ENCODE results near the gene MAPK1IP1L. TPM values are rescaled to one million over a fixed set of nuclear protein-coding genes. Genes with fewer than 3 reads are reported as not detected.
"Not testable (repeated sequence)": the region's sequence is repeated elsewhere in the genome, so short reads cannot be mapped to it uniquely, and the experiment has no call there.

Gene MAPK1IP1L
- total RNA-seq (2014; rRNA removed; shearing (Covaris generic); ENCODE audit: low replicate concordance) = 18.9 and 46.6 TPM in 2 replicates

DNA sequence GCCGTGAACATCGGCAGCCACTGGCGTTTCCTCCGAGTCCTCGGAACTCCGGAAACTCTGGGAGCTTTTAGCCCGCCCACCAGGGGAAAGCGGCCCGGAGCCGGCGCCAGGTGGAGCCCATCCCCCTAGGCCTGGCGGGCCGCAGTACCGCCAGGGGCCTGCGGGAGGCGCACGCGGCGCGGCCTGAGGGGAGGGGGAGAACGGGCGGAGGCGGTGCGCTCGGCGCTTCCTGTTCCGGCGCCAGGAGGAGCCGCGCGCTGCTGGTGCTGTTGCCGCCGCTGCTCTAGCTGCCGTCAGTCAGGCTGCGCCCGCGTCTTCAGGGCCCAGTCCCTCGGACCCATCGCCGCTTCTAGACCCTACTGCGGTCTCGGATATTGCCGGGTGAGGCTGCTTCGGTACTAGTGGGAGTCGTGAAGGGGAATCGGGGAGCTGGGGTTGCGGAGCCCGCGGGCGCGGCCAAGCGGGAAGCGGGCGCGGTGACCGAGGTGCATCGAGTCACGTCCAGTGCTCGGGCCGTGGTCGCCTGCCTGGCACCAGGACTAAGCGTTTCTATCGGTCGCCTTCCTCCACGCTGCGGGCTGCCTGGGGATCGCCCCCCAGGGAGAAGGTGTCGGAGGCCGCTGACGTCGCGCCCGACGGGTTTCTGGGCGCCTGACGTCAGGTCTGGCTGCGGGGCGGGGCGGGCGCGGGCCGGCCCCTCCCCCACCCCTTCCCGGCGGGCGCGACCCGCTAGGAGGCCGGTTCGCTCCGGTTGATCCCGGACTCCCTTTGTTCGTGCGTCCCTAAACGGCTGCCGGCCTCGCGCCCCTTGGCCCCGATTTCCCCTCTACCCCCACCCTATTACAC is at the start of gene MAPK1IP1L:
Gene MAPK1IP1L, plus strand, starts transcription at position 225 of the 846 bp plus-strand sequence. CDS start 10,037 bp downstream, outside the sequence.
- DNase-seq (ENCODE audit: low read depth) = peak; percentile 96
- in situ Hi-C loops (cut with HindIII; ENCODE audit: low pct_unique_long_range_greater_than_20kb, low sequenced_read_pairs) = no loop called here

DNA sequence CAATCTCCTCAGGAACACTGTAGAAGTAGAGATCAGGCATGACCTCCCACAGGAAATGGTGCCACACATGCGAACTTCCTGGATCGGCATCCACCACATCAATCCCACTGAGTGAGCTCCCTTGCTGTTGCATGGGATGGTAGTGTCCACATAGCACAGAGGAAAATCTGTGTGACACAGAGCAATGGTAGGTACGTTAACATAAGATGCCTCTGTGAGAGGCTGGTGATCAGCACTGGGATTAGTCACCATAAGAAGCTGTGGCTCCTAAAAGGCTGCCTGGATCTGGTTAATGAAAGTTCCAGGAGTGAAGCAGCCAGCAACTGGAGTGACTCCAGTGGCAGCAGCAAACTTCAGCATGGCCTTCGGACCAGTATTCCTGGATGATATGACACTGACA is 46.4 kb upstream of the MAPK1IP1L start:
- DNase-seq (ENCODE audit: low read depth) = no peak
- in situ Hi-C loops (cut with HindIII; ENCODE audit: low pct_unique_long_range_greater_than_20kb, low sequenced_read_pairs) = no loop called here

DNA sequence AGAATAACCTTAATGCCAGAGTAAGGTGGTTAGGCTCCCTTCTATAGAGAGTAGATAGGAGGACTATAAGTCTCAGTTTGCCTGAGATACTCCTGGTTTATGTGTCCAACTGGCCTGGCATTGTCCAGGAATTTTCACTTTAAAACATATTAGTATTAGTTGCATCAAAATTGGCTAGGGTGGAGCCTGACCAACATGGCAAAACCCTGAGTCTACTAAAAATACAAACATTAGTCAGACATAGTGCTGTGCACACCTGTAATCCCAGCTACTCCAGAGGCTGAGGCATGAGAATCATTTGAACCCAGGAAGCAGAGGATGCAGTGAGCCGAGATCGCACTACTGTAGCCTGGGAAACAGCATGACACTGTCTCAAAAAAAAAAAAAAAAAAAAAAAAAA is 36.4 kb upstream of the MAPK1IP1L start:
- in situ Hi-C loops (cut with HindIII; ENCODE audit: low pct_unique_long_range_greater_than_20kb, low sequenced_read_pairs) = no loop called here
- no peak for DNase-seq (ENCODE audit: low read depth)

DNA sequence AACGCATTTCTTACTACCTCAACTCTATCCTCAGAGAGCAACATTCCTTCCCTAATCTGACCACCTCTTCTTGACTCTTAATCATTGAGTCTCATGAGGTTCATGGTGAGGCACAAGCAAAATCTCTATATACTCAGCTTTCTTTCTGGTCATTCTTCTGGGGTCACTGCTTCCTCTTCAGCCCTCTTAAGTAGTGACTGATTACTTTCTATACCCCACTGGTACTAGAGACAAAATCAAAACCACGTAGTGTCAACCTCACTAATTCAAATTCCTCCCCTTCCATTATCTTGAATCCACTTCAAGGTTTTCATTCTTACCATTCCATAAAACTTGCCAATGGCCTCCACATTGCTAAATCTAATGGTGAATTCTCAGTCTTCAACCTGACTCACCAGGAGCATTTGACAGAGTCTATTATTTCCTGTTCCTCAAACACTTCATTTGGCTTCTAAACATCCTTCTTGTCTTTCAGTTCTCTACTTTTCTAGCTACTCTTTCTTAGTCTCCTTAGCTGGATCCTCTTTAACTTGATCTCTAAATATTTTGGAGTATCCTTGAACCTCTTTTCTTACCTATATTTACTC is 31.4 kb upstream of the MAPK1IP1L start:
- DNase-seq (ENCODE audit: low read depth) = no peak
- in situ Hi-C loops (cut with HindIII; ENCODE audit: low pct_unique_long_range_greater_than_20kb, low sequenced_read_pairs) = no loop called here

DNA sequence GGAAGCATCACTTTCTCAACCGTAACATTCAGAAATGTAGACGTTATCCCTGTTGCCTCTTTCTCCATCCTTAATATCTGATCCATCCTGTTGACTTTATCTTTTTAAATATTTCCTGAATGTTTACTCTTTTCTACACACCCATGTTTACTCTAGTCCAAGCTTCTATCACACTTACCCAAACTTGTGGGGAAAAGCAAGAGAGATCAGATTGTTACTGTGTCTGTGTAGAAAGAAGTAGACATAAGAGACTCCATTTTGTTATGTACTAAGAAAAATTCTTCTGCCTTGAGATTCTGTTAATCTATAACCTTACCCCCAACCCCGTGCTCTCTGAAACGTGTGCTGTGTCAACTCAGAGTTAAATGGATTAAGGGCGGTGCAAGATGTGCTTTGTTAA is 27.1 kb upstream of the MAPK1IP1L start:
- in situ Hi-C loops (cut with HindIII; ENCODE audit: low pct_unique_long_range_greater_than_20kb, low sequenced_read_pairs); DNase-seq (ENCODE audit: low read depth): not testable (repeated sequence)

DNA sequence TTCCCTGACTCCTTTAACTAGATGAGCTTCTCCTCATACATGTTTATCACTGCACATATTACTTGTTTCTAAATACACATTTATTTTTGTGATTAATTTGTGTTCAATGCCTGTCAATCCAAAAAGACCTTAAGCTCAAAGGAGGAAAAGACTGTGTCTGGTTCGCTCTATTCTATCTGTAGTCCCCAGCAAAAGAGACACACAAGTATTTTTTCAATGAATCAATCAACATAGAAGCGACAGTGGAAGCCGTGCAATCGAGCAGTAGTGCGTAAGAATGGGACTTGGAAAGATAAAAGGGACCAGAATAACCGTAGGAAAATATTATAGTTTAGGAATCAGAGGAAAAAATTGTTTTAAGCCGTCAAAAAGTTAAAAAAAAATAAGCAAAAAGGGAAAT is 25.5 kb upstream of the MAPK1IP1L start:
- in situ Hi-C loops (cut with HindIII; ENCODE audit: low pct_unique_long_range_greater_than_20kb, low sequenced_read_pairs) = no loop called here
- DNase-seq (ENCODE audit: low read depth) = no peak

DNA sequence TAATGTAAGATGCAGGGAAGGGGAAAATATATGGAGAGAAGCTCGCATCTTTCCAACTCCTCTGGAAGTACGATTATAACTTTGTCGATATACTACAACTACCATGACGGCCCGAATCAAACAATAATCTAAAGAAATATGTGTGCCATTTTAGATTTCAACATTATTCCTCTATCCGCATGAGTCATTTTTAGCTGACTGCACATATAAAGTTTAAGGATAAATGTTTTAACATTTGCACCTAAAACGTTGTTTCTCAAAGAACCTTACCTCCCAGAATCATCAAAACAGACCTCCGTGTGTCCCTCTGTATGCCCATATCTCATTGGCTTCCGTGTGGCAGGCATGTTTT is 25.0 kb upstream of the MAPK1IP1L start:
- in situ Hi-C loops (cut with HindIII; ENCODE audit: low pct_unique_long_range_greater_than_20kb, low sequenced_read_pairs) = no loop called here
- DNase-seq (ENCODE audit: low read depth) = no peak

DNA sequence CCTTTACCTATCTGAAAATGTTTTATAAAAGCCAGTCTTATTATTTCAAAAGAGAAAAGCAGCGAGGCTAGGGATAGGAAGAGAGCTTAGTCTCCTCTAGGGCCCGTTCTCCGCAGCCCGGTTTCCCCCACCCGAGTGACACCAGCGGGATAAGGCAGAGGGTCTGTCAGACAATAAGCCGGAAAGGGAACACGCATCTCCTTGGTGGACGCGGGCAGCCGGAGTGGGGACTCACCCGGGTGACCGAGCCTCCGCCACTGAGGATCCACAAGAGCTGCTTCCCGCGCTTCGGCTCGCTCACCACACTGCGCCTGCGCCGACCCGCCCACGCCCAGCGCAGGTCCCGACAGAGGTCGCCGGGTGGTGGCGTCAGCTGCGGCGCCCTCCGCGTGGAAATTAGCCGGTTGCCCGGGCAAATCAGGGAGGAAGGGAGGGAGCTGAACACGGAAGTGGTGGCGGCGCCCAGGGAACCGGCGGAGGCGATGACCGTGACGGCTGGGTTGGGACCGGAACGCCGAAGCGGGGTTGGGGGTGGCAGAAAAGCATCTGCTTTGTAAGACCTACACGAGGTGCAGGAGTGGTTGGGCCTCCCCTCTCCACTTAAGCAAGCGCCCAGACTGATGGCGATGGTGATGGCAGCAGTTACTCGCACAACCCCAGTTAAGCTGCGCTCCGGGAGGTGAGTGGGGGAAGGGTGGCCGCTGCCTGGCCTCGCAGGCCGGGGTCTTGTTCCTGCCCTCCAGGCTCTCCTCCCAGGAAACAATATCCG is 24.5 kb upstream of the MAPK1IP1L start, which contains the start of the genes SOCS4 and WDHD1:
Gene SOCS4, plus strand, starts transcription at position 444 of the 769 bp plus-strand sequence. CDS start 15,806 bp downstream, outside the sequence.
Gene WDHD1, minus strand, starts transcription at position 307 of the 769 bp plus-strand sequence. CDS start 312 bp downstream, outside the sequence.
- peak; percentile 93 for DNase-seq (ENCODE audit: low read depth)
- in situ Hi-C loops (cut with HindIII; ENCODE audit: low pct_unique_long_range_greater_than_20kb, low sequenced_read_pairs) = no loop called here

DNA sequence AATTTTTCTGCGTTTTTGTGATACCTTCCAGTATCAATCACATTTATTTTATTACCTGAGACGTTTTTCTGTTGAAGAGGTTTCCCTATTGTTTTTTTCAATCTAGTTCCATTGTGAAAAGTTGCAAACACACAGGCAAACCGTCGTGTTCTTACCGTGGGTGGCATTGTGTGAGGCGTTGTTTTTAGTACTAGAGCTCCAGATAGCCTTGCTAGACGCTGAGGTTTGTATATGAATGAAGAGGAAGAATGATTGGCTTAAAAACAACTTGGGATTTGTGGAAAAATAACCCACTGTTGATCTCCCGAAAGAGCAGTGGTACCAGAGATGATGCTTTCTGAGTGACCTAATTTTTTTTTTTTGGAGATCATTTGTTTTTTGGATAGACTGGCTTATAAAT is 23.4 kb upstream of the MAPK1IP1L start:
- no peak for DNase-seq (ENCODE audit: low read depth)

DNA sequence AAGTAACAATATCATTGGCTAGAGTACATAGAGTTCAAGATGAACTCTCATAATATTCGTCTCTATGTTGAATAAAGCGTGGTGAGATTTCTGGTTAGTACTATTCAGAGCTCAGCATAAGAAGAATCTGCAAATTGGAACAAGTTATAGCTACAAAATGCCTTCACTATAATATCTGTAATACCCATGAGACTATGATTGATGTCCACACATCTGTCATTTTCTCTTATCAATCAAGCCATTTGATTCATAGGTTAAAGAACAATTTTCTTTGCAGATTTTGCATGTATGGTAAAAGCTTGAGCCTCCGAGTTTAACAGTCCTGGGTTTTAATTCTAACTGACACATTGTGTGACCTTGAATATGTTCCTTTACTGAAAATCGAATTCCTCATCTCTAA is 23.0 kb upstream of the MAPK1IP1L start:
- DNase-seq (ENCODE audit: low read depth) = no peak
- in situ Hi-C loops (cut with HindIII; ENCODE audit: low pct_unique_long_range_greater_than_20kb, low sequenced_read_pairs) = no loop called here

More for the DNA sequence above, 23.4 kb upstream of the MAPK1IP1L start:
- in situ Hi-C loops (cut with HindIII; ENCODE audit: low pct_unique_long_range_greater_than_20kb, low sequenced_read_pairs) = no loop called here

DNA sequence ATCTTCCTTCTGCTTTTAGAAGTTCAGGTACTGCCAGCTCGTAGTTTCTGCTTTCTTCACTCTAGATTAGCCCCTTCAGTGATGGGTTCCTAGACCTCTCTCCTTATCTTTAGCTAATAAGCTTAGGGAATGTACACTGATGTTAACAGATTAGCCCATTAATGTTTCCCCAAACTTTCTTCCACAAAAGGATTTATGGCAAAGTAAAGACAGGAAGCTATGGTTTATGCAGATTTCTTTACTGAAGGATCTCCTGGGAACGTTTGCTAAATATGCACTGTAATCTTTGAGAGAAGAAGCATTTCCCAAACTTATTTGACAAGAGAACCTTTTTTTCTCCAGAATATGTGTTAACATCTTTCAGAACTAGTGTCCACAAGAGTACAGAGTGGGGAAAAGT is 20.3 kb upstream of the MAPK1IP1L start:
- no peak for DNase-seq (ENCODE audit: low read depth)
- in situ Hi-C loops (cut with HindIII; ENCODE audit: low pct_unique_long_range_greater_than_20kb, low sequenced_read_pairs) = no loop called here

DNA sequence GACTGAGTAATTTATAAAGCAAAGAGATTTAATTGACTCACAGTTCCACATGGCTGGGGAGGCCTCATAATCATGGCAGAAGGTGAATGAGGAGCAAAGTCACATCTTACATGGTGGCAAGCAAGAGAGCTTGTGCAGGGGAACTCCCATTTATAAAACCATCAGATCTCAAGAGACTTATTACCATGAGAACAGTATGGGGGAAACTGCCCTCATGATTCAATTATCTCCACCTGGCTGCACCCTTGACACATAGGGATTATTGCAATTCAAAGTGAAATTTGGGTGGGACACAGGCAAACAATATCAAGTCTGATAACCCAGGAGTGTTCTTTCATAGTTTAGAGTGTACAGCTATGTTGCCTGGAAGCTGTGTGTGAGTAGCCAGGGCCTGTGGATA is 13.5 kb upstream of the MAPK1IP1L start:
- DNase-seq (ENCODE audit: low read depth); in situ Hi-C loops (cut with HindIII; ENCODE audit: low pct_unique_long_range_greater_than_20kb, low sequenced_read_pairs): not testable (repeated sequence)

DNA sequence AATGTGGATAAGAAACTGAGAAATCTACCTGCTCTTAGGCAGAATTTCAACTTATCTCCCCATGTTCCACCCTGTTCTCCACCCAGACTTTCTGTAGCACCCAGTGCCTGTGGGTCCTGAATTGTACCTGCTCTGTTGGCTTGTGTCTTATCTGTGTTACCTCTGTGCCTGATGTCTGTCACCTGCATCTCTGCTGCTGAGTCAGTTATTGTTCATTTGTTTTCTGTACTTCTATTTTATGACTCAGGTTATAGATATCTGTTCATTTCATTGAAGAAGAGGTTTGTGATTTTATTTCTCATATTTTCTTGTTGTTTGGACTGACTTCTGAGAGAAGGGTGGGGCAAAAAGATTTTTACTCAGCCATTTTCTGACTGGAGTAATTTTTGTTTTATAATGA is 12.7 kb upstream of the MAPK1IP1L start:
- DNase-seq (ENCODE audit: low read depth) = no peak
- in situ Hi-C loops (cut with HindIII; ENCODE audit: low pct_unique_long_range_greater_than_20kb, low sequenced_read_pairs) = no loop called here

DNA sequence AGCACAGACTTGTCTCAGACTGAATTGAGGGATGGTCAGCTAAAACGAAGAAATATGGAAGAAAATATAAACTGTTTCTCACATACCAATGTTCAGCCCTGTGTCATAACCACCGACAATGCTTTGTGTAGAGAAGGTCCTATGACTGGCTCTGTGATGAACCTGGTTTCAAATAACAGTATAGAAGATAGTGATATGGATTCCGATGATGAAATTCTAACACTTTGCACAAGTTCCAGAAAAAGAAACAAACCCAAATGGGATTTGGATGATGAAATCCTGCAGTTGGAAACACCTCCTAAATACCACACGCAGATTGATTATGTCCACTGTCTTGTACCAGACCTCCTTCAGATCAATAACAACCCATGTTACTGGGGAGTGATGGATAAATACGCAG is 7.9 kb upstream of the MAPK1IP1L start:
- in situ Hi-C loops (cut with HindIII; ENCODE audit: low pct_unique_long_range_greater_than_20kb, low sequenced_read_pairs) = no loop called here
- no peak for DNase-seq (ENCODE audit: low read depth)

DNA sequence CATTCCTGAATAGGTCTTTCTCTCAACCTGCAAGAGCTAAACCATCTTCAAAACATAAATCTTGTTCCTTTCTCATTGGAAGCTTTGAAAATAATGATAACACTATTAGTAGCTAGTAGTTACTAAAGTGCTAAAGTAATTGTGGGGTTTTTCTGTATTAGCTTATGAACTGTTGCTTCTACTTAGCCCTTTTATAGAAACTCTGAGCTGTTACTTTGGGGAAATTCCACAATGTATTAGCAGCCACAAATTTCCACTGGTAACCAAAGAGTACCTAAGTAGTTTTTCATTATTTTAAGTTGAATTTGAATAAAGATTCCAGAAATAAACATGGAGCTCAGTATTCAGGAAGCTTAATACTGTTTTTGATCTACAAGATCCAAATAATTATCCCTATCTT is 6.4 kb upstream of the MAPK1IP1L start:
- no peak for DNase-seq (ENCODE audit: low read depth)
- in situ Hi-C loops (cut with HindIII; ENCODE audit: low pct_unique_long_range_greater_than_20kb, low sequenced_read_pairs) = no loop called here

DNA sequence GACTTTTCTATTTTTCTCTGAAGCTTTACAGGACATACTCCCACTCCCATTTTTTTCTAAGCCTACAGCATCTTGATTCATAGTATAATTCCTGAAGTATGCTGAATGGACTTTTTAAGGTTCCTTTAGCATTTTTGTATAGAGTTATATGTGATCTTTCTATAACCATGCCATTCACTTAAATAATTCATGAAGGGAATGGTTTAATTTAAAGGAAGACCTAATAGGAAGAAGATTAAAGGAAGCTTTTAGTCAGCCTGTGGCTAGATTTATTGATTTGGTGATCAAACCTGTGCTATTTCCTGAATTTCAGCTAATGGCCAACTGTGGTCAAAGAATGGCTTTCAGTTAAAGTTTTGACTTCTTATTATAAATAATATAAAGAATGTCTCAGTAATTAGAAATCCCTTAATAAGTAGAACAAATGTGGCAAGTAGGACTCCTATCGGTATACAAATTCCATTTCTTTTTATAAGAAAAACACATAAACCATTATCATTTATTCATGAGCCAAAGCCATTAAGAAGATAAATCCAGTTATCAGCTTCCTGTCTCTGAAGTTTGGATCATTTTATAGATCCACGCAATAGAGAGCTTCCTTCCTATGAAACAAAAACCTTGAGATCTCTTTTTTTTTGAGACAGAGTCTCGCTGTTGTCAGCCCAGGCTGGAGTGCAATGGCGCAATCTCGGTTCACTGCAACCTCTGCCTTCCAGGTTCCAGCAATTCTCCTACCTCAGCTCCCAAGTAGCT is 4.0 kb upstream of the MAPK1IP1L start:
- DNase-seq (ENCODE audit: low read depth) = no peak
- in situ Hi-C loops (cut with HindIII; ENCODE audit: low pct_unique_long_range_greater_than_20kb, low sequenced_read_pairs) = no loop called here

DNA sequence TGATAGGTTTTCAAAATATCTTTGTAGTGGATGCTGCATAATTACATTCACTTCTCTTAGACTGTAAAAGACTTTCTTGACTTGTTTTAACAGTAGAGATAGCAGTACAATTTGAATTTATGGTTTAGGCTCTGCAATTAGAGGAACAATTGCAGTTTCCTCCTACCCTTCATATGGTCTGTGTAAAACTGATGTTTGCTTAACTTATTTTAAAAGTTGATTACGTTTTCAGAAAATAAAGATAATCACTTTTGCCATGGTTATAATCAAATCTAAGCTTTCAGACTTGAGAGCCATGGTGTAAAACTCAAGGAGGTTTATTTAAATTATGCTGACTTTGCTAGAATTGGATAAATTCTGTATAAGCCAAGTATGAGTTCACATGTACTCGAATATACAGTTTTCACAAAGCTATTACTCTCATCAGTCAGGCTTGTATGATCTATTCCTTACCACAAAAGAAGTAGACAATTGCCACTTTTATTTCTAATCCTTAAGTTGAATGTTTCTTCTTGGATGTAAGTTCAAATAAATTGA is 2.5 kb upstream of the MAPK1IP1L start:
- in situ Hi-C loops (cut with HindIII; ENCODE audit: low pct_unique_long_range_greater_than_20kb, low sequenced_read_pairs) = no loop called here
- DNase-seq (ENCODE audit: low read depth) = no peak

DNA sequence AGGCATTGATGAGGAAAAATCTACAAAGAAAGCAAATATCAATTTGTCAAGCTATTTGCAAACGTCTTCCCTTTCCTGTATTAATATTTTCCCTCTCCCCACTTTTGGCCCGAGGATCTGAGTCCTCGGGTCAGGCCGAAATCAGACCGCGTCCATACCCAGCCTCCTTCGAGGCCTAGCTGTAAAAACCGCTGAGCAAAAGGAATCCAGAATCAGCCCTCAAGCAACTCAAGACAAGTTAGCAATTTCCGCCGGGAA is 353 bp upstream of the MAPK1IP1L start:
- in situ Hi-C loops (cut with HindIII; ENCODE audit: low pct_unique_long_range_greater_than_20kb, low sequenced_read_pairs) = no loop called here
- no peak for DNase-seq (ENCODE audit: low read depth)
